Upper lobe of right lung (tissue), 1 donor: ENCODE results near the gene FAM20A. TPM values are rescaled to one million over a fixed set of nuclear protein-coding genes. Genes with fewer than 3 reads are reported as not detected.

ENCODE experiments used
- ATAC-seq: fragments of 200-7000 bp; cut with Tn5 transposase; one replicate; pipeline ENCODE4 v1.9.1; 2020; ENCODE audit warnings: mild to moderate bottlenecking, moderate library complexity
- DNase-seq: peaks from one replicate; pipeline ENCODE4 v3.0.0-alpha.2; 2020
- H3K27ac ChIP-seq: fragments of 200-600 bp; one replicate; pipeline ENCODE4 v1.8.0; 2022
- H3K27me3 ChIP-seq: fragments of 200-600 bp; one replicate; pipeline ENCODE4 v1.8.0; 2022; ENCODE audit warnings: mild to moderate bottlenecking
- H3K36me3 ChIP-seq: fragments of 200-600 bp; one replicate; pipeline ENCODE4 v1.8.0; 2022
- H3K4me1 ChIP-seq: fragments of 200-600 bp; one replicate; pipeline ENCODE4 v1.8.0; 2022
- H3K4me3 ChIP-seq: fragments of 200-600 bp; one replicate; pipeline ENCODE4 v1.8.0; 2022; ENCODE audit warnings: mild to moderate bottlenecking
- H3K9me3 ChIP-seq: fragments of 200-600 bp; one replicate; pipeline ENCODE4 v1.8.0; 2022
- CTCF ChIP-seq: fragments of 200-600 bp; IDR thresholded peaks from one replicate; pipeline ENCODE4 v1.8.0; 2022; ENCODE audit warnings: antibody characterized with exemption
- intact Hi-C: fragments of 100-400 bp; cut with DNase I; formaldehyde crosslinking; loops from one replicate; pipeline ENCODE4 v1.11.0; 2022
- total RNA-seq: library from RNA; stranded (reverse); fragmentation: NEBNext Ultra II Directional; extraction: Animal tissue kit (Norgen Biotek cat#: 25700); gene quantifications from one replicate; pipeline ENCODE4 v1.2.1, GENCODE V29; 2021
- donor health status: DM: no; HTN: yes; CAD: no; lungs with severe emphysema.

FAM20A gene
- total RNA-seq, 1 donor from 2014 or later: 43.3 TPM

- Histone ChIP-seq H3K27ac (peak overlapping the region; percentile 90), H3K4me3 (peak overlapping the region; percentile 64), H3K36me3 (no peaks in the 10 kb centered on the region), H3K4me1 (peaks cover 25% of the 10 kb centered on the region), H3K27me3 (no peaks in the 10 kb centered on the region), H3K9me3 (no peaks in the 10 kb centered on the region)
- ATAC-seq (no peak), DNase-seq (no peak)
- intact Hi-C loops: no loop called here
- TF ChIP-seq CTCF: no peak
Measured at GRCh38 chr17:68601565-68602288, 560 bp upstream of the FAM20A start.

- H3K36me3 ChIP-seq: no peaks in the 10 kb centered on the region
- H3K9me3 ChIP-seq: no peaks in the 10 kb centered on the region
- TF ChIP-seq CTCF: peak; percentile 37
- intact Hi-C loops: no loop called here
- peak overlapping the region; percentile 64 for H3K4me3 ChIP-seq
- H3K27me3 ChIP-seq: no peaks in the 10 kb centered on the region
- ATAC-seq (peak; percentile 83), DNase-seq (peak; percentile 89)
- H3K27ac ChIP-seq: peak overlapping the region; percentile 90
- H3K4me1 ChIP-seq: peaks cover 36% of the 10 kb centered on the region
Measured at GRCh38 chr17:68600067-68600930, 868 bp downstream of the FAM20A start.

GRCh38 chr17:68599552-68600066, 1.6 kb downstream of the FAM20A start:
- TF ChIP-seq CTCF: no peak
- H3K4me1 ChIP-seq: peaks cover 38% of the 10 kb centered on the region
- ATAC-seq (no peak), DNase-seq (no peak)
- H3K27ac ChIP-seq: peak overlapping the region; percentile 90
- no peaks in the 10 kb centered on the region for H3K9me3 ChIP-seq
- no peaks in the 10 kb centered on the region for H3K27me3 ChIP-seq
- peak overlapping the region; percentile 64 for H3K4me3 ChIP-seq
- no peaks in the 10 kb centered on the region for H3K36me3 ChIP-seq
- intact Hi-C loops: no loop called here

GRCh38 chr17:68599091-68599490, 2.1 kb downstream of the FAM20A start:
- no peak for DNase-seq
- Histone ChIP-seq H3K4me1 (peaks cover 38% of the 10 kb centered on the region), H3K27me3 (no peaks in the 10 kb centered on the region), H3K36me3 (no peaks in the 10 kb centered on the region), H3K9me3 (no peaks in the 10 kb centered on the region), H3K27ac (peak overlapping the region; percentile 90), H3K4me3 (peak overlapping the region; percentile 64)
- intact Hi-C loops: no loop called here
- peak; percentile 5 for ATAC-seq
- no peak for TF ChIP-seq CTCF

GRCh38 chr17:68598545-68598961, 2.6 kb downstream of the FAM20A start:
- ATAC-seq (no peak), DNase-seq (no peak)
- no peaks in the 10 kb centered on the region for H3K27me3 ChIP-seq
- H3K4me3 ChIP-seq: peak overlapping the region; percentile 64
- no peak for TF ChIP-seq CTCF
- H3K9me3 ChIP-seq: no peaks in the 10 kb centered on the region
- peak overlapping the region; percentile 90 for H3K27ac ChIP-seq
- no peaks in the 10 kb centered on the region for H3K36me3 ChIP-seq
- peaks cover 43% of the 10 kb centered on the region for H3K4me1 ChIP-seq
- intact Hi-C loops: no loop called here
